ENCODE data around the gene RBM19.

The RBM19 gene

DNA sequence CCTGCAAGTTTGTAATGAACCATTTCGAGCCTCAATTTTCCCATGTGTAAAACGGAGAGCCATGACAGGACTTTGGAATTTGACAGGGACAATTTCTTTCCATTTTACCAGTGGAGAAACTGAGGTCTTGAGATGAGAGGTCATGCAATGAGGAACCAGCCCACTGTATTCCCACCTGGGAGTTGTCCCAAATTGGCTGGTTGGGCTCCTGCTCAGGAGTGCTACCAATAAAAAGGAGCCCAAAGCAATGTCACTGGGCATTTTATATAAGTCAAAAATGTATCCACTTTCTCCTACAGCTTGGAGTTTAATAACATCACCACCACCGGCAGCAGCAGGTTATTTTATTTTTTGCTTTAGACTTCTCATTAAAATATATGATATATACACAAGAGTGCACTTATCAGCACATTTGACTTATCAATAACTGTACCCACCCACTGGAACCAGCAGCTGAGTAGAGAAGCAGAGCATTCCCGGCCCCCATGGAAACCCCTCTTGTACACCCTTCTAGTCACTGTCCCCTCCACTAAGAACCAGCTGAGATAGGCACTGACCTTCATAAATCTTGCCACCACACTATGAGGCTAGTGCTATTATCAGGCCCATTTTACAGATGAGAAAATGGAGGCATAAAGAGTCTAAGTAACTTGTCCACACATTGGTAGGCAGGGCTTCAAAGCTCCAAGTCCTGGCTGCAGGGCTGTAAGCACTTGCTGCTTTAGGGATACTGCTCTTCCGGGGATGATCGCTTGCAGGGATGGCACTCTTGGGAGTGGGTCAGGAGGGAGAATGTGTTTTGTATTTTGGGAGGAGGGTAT, 25.3 kb upstream of the RBM19 start:
- H3K27ac ChIP-seq: no peak overlapping the region
- TF ChIP-seq, protein P1, sequence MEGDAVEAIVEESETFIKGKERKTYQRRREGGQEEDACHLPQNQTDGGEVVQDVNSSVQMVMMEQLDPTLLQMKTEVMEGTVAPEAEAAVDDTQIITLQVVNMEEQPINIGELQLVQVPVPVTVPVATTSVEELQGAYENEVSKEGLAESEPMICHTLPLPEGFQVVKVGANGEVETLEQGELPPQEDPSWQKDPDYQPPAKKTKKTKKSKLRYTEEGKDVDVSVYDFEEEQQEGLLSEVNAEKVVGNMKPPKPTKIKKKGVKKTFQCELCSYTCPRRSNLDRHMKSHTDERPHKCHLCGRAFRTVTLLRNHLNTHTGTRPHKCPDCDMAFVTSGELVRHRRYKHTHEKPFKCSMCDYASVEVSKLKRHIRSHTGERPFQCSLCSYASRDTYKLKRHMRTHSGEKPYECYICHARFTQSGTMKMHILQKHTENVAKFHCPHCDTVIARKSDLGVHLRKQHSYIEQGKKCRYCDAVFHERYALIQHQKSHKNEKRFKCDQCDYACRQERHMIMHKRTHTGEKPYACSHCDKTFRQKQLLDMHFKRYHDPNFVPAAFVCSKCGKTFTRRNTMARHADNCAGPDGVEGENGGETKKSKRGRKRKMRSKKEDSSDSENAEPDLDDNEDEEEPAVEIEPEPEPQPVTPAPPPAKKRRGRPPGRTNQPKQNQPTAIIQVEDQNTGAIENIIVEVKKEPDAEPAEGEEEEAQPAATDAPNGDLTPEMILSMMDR (conservative IDR thresholded peaks at IDR 0.05): no peak

GRCh38 chr12:113990250-113991223, 24.4 kb upstream of the RBM19 start:
- no peak overlapping the region for H3K27ac ChIP-seq
- TF ChIP-seq, protein P1 (conservative IDR thresholded peaks at IDR 0.05): no peak

DNA sequence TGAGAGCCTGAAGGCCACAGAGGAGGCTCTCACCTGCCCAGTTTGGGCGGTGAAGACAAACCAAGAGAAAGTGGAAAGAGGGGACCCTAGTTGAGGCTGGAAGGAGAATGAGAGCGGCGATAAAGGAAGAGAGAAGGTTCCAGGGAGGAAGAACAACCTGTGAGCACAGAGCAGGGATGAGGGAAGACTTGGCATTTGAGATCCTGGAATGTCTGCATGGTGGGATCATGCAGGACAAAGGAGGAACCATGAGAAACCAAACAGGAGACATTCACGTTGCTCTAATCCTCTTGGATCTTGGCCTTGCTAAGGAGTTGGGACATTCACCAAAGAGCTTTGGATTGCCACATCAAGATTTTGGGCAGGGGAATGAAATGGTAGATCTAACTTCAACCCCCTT, 22.9 kb upstream of the RBM19 start:
- TF ChIP-seq, protein P1 (conservative IDR thresholded peaks at IDR 0.05): no peak
- no peak overlapping the region for H3K27ac ChIP-seq

DNA sequence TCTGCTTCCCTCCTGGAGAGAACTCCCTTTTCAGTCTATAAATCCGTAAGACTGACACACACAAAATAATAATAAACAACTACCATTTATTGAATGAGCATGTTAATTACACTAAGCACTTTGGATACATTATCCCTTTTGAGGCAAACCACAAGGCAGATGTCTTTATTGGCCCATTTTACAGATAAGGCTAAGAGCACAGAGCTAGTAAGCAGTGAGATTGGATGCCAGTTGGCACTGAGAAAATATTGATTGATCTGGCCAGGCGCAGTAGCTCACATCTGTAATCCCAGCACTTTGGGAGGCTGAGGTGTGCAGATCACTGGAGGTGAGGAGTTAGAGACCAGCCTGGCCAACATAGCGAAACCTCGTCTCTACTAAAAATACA, 21.9 kb upstream of the RBM19 start:
- TF ChIP-seq, protein P1 (conservative IDR thresholded peaks at IDR 0.05): no peak
- H3K27ac ChIP-seq: no peak overlapping the region

GRCh38 chr12:113987261-113988063, 21.3 kb upstream of the RBM19 start:
- H3K27ac ChIP-seq: no peak overlapping the region
- TF ChIP-seq, protein P1 (conservative IDR thresholded peaks at IDR 0.05): no peak

DNA sequence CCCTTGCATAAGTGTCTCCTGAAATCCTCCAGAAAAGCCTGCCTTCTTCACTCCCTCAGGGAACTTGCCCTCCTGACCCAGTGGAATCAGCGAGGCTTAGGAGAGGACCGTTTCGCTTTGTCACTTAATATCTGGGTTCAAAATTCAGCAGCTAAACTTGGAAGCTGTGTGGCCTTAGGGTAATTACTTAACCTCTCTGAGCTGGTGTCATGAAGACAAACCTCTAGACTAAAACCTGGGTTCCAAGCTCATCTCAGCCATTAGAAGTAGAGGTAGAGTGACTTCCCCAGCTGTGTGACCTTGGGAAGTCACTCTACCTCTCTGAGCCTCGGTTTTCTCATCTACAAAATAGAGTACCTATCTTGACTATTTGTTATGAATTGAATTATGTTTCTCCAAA, 18.3 kb upstream of the RBM19 start:
- no peak overlapping the region for H3K27ac ChIP-seq
- TF ChIP-seq, protein P1 (conservative IDR thresholded peaks at IDR 0.05): no peak

Data from VCaP (cell line).